LNCaP clone FGC (cell line): ENCODE data around the gene MCUR1.
"Not testable (repeated sequence)": the region's sequence is repeated elsewhere in the genome, so short reads cannot be mapped to it uniquely, and the experiment has no call there.

Experiments used
- DNase-seq: peaks from one replicate; pipeline ENCODE4 v3.0.0-alpha.2; 2011; ENCODE audit warnings: low read depth
- H3K4me3 ChIP-seq: 2 replicates; pipeline ENCODE4 v1.5.1; 2011; ENCODE audit warnings: mild to moderate bottlenecking, low read depth, low read length, control low read depth
- CTCF ChIP-seq: IDR thresholded peaks from 2 replicates; pipeline ENCODE4 v1.5.1; 2012; ENCODE audit warnings: mild to moderate bottlenecking; ENCODE audit not compliant: control insufficient read depth, insufficient read depth; ENCODE audit errors: extremely low read depth

The MCUR1 gene

GRCh38 chr6:13814176-13814937, at the start of gene MCUR1:
TSS of gene MCUR1 (minus strand) at chr6:13814557. CDS start at chr6:13814429, 128 bp downstream.
- H3K4me3 ChIP-seq: peak within 1 kb of the TSS; percentile 73
- peak; percentile 47 for TF ChIP-seq CTCF
- peak; percentile 58 for DNase-seq

- no peak overlapping the region for H3K4me3 ChIP-seq
- no peak for TF ChIP-seq CTCF
- DNase-seq: no peak
These were observed 49.4 kb upstream of the MCUR1 start for GRCh38 chr6:13863699-13864155.

GRCh38 chr6:13860556-13861185, 46.3 kb upstream of the MCUR1 start:
- not testable (repeated sequence) for H3K4me3 ChIP-seq, DNase-seq

GRCh38 chr6:13859871-13860555, 45.7 kb upstream of the MCUR1 start:
- no peak overlapping the region for H3K4me3 ChIP-seq
- TF ChIP-seq CTCF: no peak

GRCh38 chr6:13854716-13855250, 40.4 kb upstream of the MCUR1 start:
- no peak overlapping the region for H3K4me3 ChIP-seq
- TF ChIP-seq CTCF: no peak

More at GRCh38 chr6:13859871-13860555, 45.7 kb upstream of the MCUR1 start:
- no peak for DNase-seq

GRCh38 chr6:13853871-13854270, 39.5 kb upstream of the MCUR1 start:
- no peak overlapping the region for H3K4me3 ChIP-seq
- DNase-seq: no peak
- no peak for TF ChIP-seq CTCF

More at GRCh38 chr6:13854716-13855250, 40.4 kb upstream of the MCUR1 start:
- no peak for DNase-seq

- no peak overlapping the region for H3K4me3 ChIP-seq
- no peak for DNase-seq
- no peak for TF ChIP-seq CTCF
These were observed 37.4 kb upstream of the MCUR1 start for GRCh38 chr6:13851803-13852202.
